Chondrocyte (in vitro differentiated cells): ENCODE measurements around the gene FOXE3. TPM values are rescaled to one million over a fixed set of nuclear protein-coding genes. Genes with fewer than 3 reads are reported as not detected.

Experiments
- DNase-seq: peaks from one replicate; pipeline ENCODE4 v3.0.0; 2021; ENCODE audit warnings: mixed read lengths, low spot score
- H3K27ac Mint-ChIP-seq: one replicate; pipeline ENCODE4 v1.8.0; 2021; ENCODE audit warnings: mild to moderate bottlenecking, moderate library complexity, mixed read lengths; ENCODE audit not compliant: unreplicated experiment
- H3K27me3 Mint-ChIP-seq: 2 replicates; pipeline ENCODE4 v1.8.0; 2021; ENCODE audit warnings: low read depth, mixed read lengths
- H3K36me3 Mint-ChIP-seq: 2 replicates; pipeline ENCODE4 v1.8.0; 2021; ENCODE audit warnings: low read depth, mixed read lengths
- H3K4me1 Mint-ChIP-seq: 2 replicates; pipeline ENCODE4 v1.8.0; 2021; ENCODE audit warnings: low read depth, mild to moderate bottlenecking, mixed read lengths
- H3K4me3 Mint-ChIP-seq: one replicate; pipeline ENCODE4 v1.8.0; 2021; ENCODE audit warnings: mild to moderate bottlenecking, moderate library complexity, mixed read lengths; ENCODE audit not compliant: unreplicated experiment
- H3K9me3 Mint-ChIP-seq: 2 replicates; pipeline ENCODE4 v1.8.0; 2021; ENCODE audit warnings: low read depth, mixed read lengths
- total RNA-seq: library from RNA; stranded (reverse); gene quantifications from 3 replicates; pipeline ENCODE4 v1.2.1, GENCODE V29; 2021
- TF ChIP-seq, protein P1 (sequence below): fragments of 200-600 bp; sonication (generic); IDR thresholded peaks from 2 replicates; pipeline ENCODE4 v1.5.0; 2021; ENCODE audit warnings: antibody characterized with exemption, mild to moderate bottlenecking, moderate library complexity

Gene FOXE3
- total RNA-seq, 1 donor from 2014 or later: not detected

- H3K27me3 Mint-ChIP-seq: peaks cover 36% of the 10 kb centered on the region
- peaks cover 16% of the 10 kb centered on the region for H3K4me1 Mint-ChIP-seq
- H3K36me3 Mint-ChIP-seq: peaks cover 2% of the 10 kb centered on the region
- peak overlapping the region; percentile 59 for H3K4me3 Mint-ChIP-seq
- no peak for DNase-seq
- TF ChIP-seq, protein P1, sequence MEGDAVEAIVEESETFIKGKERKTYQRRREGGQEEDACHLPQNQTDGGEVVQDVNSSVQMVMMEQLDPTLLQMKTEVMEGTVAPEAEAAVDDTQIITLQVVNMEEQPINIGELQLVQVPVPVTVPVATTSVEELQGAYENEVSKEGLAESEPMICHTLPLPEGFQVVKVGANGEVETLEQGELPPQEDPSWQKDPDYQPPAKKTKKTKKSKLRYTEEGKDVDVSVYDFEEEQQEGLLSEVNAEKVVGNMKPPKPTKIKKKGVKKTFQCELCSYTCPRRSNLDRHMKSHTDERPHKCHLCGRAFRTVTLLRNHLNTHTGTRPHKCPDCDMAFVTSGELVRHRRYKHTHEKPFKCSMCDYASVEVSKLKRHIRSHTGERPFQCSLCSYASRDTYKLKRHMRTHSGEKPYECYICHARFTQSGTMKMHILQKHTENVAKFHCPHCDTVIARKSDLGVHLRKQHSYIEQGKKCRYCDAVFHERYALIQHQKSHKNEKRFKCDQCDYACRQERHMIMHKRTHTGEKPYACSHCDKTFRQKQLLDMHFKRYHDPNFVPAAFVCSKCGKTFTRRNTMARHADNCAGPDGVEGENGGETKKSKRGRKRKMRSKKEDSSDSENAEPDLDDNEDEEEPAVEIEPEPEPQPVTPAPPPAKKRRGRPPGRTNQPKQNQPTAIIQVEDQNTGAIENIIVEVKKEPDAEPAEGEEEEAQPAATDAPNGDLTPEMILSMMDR: no peak
- no peaks in the 10 kb centered on the region for H3K9me3 Mint-ChIP-seq
- H3K27ac Mint-ChIP-seq: peak overlapping the region; percentile 38
These were observed 28.1 kb downstream of the FOXE3 start for GRCh38 chr1:47444297-47444561.

GRCh38 chr1:47444562-47445465 is 28.7 kb downstream of the FOXE3 start:
- H3K9me3 Mint-ChIP-seq: no peaks in the 10 kb centered on the region
- no peak for DNase-seq
- TF ChIP-seq, protein P1: peak; percentile 5
- peak overlapping the region; percentile 59 for H3K4me3 Mint-ChIP-seq
- H3K27ac Mint-ChIP-seq: no peak overlapping the region
- peaks cover 13% of the 10 kb centered on the region for H3K4me1 Mint-ChIP-seq
- H3K27me3 Mint-ChIP-seq: peaks cover 37% of the 10 kb centered on the region
- peaks cover 2% of the 10 kb centered on the region for H3K36me3 Mint-ChIP-seq

DNA sequence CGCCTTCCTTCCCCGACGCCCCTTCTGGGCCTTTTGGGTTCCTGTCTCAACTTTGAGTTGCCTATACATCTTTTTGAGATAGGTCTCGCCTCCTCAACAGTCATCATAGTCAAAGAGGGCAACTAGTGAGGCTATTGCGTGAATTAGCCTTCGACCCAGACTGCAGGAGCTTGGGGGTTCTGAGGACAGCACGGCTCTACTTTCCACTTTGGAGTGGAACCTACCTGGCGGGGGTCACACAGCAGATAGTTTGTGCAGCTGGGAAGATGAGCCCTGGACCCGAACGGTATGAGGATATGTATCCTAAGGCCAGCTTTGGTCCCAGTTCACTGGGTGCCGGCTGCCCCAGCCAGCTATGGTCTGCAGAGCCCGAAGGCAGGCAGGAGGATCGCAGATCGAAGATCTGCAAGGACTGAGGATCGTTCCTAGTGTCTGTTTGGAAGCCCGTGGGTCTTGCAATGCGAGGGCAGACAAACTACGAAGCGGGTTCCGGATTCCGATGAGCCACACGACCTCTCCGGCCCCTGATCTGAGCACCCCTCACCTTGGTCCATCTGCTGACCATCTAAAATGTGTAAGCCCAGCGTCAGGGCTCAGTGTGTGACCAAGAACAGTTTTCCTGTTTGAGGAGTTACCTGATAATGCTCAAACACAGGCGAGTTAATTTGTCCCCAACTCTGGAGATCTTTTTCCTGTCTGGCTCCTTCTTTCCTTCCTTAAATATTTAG is 29.9 kb downstream of the FOXE3 start:
- H3K27me3 Mint-ChIP-seq: peaks cover 37% of the 10 kb centered on the region
- H3K9me3 Mint-ChIP-seq: no peaks in the 10 kb centered on the region
- TF ChIP-seq, protein P1: no peak
- peaks cover 2% of the 10 kb centered on the region for H3K36me3 Mint-ChIP-seq
- DNase-seq: no peak
- H3K27ac Mint-ChIP-seq: no peak overlapping the region
- H3K4me3 Mint-ChIP-seq: no peak overlapping the region
- H3K4me1 Mint-ChIP-seq: peaks cover 13% of the 10 kb centered on the region

DNA sequence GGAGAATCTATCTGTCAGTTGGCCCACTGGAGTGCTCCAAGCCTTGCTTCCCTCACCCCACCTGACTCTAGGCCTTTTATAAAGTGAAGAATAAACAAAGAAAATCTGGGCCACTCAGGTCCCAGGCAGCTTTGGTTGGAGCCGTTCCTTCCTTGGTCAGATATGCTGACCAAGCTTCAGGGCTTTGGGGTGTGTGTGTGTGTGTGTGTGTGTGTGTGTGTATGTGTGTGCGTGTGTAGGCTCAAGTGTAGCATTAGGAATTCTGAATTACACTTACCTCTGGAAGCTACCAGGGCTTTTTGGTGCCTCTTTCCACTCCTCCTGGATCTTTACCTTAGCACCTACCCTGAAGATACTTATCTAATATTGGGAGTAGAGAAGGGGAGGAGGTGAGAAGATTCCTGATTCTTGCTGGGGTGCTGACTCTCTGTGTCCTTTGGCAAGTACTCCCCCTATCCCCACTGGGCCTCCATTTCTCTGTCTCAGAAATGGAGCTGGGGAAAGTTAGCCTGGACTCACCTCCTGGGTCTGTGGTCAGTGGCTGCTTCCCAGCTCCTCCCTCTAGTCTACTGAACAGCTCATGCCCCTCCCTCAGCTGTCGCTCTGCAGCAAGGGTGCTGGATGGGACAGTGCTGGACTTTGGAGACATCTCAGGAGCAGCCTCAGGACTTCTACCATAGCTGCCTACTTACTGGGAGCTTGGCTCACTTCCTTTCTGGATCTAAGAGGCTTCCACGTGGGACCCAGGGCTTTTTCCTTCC is 32.6 kb downstream of the FOXE3 start:
- Mint-ChIP-seq H3K27me3 (peaks cover 55% of the 10 kb centered on the region), H3K27ac (no peak overlapping the region), H3K4me1 (peaks cover 13% of the 10 kb centered on the region), H3K36me3 (peaks cover 2% of the 10 kb centered on the region), H3K4me3 (no peak overlapping the region), H3K9me3 (no peaks in the 10 kb centered on the region)
- TF ChIP-seq, protein P1: no peak
- no peak for DNase-seq
